ENCODE data around the gene HCN1.

Gene HCN1

GRCh38 chr5:45281081-45281480 lies 415.1 kb downstream of the HCN1 start:
- no peak for DNase-seq

GRCh38 chr5:45279109-45279508 lies 417.1 kb downstream of the HCN1 start:
- no peak for DNase-seq

- no peak for DNase-seq
These were observed 418.3 kb downstream of the HCN1 start for GRCh38 chr5:45277860-45278259.

- DNase-seq = no peak
These were observed 421.9 kb downstream of the HCN1 start for GRCh38 chr5:45274241-45274640.

- no peak for DNase-seq
These were observed 424.6 kb downstream of the HCN1 start for GRCh38 chr5:45271626-45272025.

GRCh38 chr5:45264447-45264846 lies 431.7 kb downstream of the HCN1 start:
- DNase-seq = no peak

- no peak for DNase-seq
These were observed 434.1 kb downstream of the HCN1 start for GRCh38 chr5:45262061-45262590.

- no peak for DNase-seq
These were observed 435.1 kb downstream of the HCN1 start for GRCh38 chr5:45261125-45261524.

- DNase-seq = no peak
These were observed 435.9 kb downstream of the HCN1 start for GRCh38 chr5:45260292-45260691.

GRCh38 chr5:45252978-45253377 lies 443.2 kb downstream of the HCN1 start:
- DNase-seq = no peak

GRCh38 chr5:45252541-45252940 lies 443.6 kb downstream of the HCN1 start:
- no peak for DNase-seq

- no peak for DNase-seq
These were observed 470.6 kb downstream of the HCN1 start for GRCh38 chr5:45225571-45226031.

- DNase-seq = no peak
These were observed 490.7 kb downstream of the HCN1 start for GRCh38 chr5:45205403-45205961.
